Neural progenitor cell (in vitro differentiated cells): ENCODE measurements around the gene XPR1.

Source experiments
- EZH2 ChIP-seq: fragments of 200-600 bp; sonication (generic); IDR thresholded peaks from 2 replicates; pipeline ENCODE4 v1.6.1; 2017; ENCODE audit warnings: antibody characterized with exemption, mild to moderate bottlenecking, moderate library complexity
- EZH2phosphoT487 ChIP-seq: fragments of 200-600 bp; sonication (generic); IDR thresholded peaks from 2 replicates; pipeline ENCODE4 v1.6.1; 2017; ENCODE audit warnings: antibody characterized with exemption
- TF ChIP-seq, protein P1 (sequence below): fragments of 200-600 bp; sonication (generic); IDR thresholded peaks from 2 replicates; pipeline ENCODE4 v1.5.1; 2017; ENCODE audit warnings: antibody characterized with exemption, mild to moderate bottlenecking

DNA sequence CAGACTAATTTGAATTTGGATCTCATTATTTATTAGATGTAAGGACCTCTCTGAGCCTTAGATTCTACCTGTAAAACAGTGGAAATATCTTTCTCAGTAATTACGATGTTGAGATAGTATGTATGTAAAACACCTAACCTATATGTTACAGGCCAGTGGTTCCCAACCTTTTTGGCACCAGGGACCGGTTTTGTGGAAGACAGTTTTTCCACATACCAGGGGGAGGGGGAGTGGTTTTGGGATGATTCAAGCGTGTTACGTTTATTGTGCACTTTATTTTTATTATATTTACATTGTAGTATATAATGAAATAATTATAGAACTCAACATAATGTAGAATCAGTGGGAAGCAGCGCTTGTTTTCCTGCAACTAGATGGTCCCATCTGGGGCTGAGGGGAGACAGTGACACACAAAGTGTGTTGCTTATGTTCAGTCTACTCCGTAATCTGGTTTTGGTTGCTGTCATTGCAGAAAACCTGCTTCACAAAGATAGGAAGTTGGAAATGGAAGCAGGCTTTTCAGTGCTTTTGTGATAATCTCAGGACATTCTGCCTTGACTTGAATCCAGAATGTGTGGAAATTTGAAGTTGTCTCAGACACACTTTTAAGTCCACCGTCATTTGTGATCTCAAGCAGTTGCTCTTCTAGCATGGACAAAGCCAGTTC is 12.8 kb downstream of the XPR1 start:
- TF ChIP-seq, protein P1, sequence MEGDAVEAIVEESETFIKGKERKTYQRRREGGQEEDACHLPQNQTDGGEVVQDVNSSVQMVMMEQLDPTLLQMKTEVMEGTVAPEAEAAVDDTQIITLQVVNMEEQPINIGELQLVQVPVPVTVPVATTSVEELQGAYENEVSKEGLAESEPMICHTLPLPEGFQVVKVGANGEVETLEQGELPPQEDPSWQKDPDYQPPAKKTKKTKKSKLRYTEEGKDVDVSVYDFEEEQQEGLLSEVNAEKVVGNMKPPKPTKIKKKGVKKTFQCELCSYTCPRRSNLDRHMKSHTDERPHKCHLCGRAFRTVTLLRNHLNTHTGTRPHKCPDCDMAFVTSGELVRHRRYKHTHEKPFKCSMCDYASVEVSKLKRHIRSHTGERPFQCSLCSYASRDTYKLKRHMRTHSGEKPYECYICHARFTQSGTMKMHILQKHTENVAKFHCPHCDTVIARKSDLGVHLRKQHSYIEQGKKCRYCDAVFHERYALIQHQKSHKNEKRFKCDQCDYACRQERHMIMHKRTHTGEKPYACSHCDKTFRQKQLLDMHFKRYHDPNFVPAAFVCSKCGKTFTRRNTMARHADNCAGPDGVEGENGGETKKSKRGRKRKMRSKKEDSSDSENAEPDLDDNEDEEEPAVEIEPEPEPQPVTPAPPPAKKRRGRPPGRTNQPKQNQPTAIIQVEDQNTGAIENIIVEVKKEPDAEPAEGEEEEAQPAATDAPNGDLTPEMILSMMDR: no peak
- TF ChIP-seq EZH2phosphoT487 (no peak), EZH2 (no peak)
